ENCODE data around the gene PHACTR3.

GRCh38 chr20:59686404-59687346, 82.3 kb downstream of the PHACTR3 start:
- TF ChIP-seq ATF3 (IDR thresholded peaks at IDR 0.05): no peak
- no peak for TF ChIP-seq CTCF (IDR thresholded peaks at IDR 0.05; ENCODE audit: low read depth, low read length, missing input control)
- TF ChIP-seq REST (IDR thresholded peaks at IDR 0.05): no peak
- no peak for TF ChIP-seq EGR1 (IDR thresholded peaks at IDR 0.05; ENCODE audit: low read depth in 2 of 2)
- TF ChIP-seq GABPA (IDR thresholded peaks at IDR 0.05 in 1 of 2, conservative IDR thresholded peaks at IDR 0.05 in 1 of 2): no peak
- no peak for TF ChIP-seq RXRA (IDR thresholded peaks at IDR 0.05)
- no peak for TF ChIP-seq MAX (IDR thresholded peaks at IDR 0.05)
- TF ChIP-seq RAD21 (IDR thresholded peaks at IDR 0.05): no peak
- TF ChIP-seq ZBTB33 (IDR thresholded peaks at IDR 0.05): no peak
- TF ChIP-seq FOXA2 (IDR thresholded peaks at IDR 0.05): no peak
- no peak for TF ChIP-seq TAF1 (conservative IDR thresholded peaks at IDR 0.05)
- TF ChIP-seq SP1 (IDR thresholded peaks at IDR 0.05): no peak

All from liver (tissue), 3 donors.